GM19023 (cell line): ENCODE data around the gene EHD4.

Experiments used
- ATAC-seq: cut with Tn5 transposase; IDR thresholded peaks from one replicate; pipeline ENCODE4 v1.9.1; 2021; ENCODE audit warnings: mild to moderate bottlenecking, moderate library complexity; ENCODE audit not compliant: unreplicated experiment

Gene EHD4

DNA sequence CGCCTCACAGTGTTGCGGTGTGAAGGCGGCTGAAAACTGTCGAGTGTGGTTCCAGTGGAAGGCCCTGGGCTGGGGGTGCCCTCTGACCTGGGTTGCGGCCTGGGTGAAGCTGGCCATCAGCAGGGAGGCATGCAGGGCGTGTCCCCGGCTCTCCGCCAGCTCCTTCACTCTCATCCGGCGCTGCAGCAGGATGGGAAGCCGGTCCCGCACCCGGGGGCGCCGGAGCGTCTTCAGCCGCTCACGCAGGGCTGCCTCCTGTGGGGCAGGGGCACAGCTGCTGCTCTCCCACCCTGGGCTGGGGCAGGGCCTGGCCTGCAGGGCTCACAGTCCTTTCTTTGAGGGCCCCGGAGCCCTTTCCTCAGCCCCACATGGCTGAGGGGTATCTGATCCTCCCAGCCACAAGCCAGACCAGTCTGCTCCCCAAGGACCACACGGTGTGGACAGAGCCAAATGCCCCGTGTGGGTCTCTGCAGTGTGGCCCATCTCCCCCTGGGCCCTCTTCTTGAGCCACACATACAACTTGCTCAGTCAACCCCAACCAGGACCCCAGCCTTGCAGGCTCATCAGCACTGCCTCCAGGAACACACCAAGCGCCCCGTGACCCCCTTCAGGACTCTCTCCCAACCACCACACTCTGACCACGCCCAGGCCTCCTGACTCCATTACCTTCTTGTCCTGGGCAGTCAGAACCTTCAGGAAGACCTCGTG is 105.3 kb downstream of the EHD4 start:
- ATAC-seq = no peak

DNA sequence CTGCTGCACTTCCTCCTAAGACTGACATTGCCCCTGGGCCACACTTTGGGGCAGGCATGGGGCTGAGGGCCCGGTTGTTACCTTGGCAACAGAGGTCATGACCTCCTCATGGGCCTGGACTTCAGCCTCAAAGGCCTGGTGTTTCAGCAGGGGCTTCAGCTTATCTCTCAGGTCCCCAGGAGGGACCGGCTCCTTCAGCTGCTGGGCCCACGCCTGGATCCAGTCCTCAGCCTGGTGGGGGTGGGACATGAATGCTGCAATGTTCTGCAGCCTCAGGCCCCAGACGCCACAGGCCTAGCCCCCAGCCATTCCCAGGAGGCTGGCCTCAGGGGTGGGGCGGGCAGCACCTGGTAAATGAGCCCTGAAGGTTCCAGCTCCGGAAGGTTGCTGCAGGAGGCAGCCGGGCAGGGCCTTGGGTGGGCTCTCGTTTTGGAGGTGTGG is 106.1 kb downstream of the EHD4 start:
- no peak for ATAC-seq

DNA sequence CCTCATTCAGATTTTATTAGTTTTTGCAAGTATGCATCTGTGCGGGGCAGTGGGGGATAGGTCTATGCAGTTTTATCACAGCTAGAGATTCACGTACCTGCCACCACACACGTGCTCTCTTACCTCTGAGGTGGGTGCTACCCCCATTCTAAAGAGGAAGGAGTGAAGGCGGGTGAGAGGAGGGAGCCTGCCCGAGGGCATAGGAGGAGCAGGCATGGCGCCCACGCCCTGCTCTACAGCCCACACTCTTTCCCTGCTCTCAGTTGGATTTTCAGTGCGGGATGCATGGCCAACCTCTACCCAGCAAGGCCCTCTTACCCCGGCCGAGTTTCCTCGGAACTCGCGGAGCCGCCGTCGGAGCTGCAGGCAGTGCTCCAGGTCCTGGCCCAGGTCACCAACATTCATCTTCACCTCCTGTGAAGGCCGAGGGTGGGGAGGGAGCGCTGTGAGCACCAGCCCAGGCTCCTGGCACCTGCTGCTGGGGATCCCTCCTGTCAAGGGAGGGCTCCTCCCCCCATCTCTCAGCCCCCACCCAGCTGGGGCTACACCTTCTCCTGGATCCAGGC is 106.8 kb downstream of the EHD4 start:
- ATAC-seq = no peak

DNA sequence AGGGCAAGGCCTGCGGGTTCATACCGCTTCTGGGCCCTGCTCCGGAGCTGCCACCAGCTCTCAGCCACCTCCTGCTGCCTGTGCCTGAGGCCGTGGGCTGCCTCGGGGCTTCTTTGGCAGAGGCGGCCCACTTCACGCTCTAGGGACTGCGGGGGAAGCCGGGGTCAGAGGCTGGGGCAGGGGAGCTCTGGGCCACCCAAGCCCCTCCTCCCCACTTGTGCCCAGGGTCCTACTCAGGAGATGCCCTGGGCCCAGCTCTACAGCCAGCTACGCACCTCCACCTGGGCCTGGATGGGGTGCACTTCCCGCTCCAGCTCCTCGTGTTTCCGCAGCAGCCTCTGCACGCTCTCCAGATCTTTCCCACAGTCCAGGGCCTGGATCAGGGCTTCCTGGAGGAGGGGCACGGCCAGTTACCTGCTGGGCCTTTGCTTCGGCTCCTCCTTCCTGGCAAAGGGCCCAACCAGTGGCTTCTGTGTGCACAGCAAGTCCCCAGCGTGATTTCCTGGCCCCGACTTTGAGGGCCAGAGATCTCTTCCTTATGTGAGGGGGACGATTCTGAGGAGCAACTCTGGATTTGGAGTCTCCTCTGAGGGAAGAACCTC is 109.7 kb downstream of the EHD4 start:
- no peak for ATAC-seq

DNA sequence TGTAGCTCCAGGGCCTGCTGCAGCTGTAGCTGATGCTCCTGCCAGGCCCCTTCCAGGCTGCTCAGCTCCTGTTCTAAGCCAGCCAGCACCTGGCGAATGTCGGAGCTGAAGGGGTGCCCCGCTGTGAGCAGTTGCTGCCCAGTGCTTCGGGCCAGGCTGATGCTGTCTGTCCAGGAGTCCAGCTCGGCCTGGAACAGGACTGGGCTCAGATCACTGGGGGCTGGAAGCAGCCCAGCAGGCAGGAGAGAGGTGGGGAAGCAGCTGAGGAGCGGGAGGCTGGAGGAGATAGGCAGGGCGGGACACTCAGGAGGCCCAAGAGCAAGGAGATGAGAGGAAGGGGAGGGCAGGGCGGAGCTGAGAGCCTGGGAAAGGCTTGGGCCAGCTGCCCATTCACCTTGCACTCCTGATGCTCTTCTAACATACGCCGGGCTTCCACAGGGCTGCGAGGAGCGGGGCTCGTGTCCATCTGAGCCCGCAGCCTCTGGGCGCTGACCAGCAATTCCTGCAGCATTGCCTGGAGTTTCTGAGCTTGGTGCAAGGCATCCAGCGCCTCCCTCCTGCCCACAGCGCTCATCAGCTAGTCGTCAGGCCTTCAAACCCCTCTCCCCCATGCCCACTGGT is 110.5 kb downstream of the EHD4 start:
- ATAC-seq = no peak

DNA sequence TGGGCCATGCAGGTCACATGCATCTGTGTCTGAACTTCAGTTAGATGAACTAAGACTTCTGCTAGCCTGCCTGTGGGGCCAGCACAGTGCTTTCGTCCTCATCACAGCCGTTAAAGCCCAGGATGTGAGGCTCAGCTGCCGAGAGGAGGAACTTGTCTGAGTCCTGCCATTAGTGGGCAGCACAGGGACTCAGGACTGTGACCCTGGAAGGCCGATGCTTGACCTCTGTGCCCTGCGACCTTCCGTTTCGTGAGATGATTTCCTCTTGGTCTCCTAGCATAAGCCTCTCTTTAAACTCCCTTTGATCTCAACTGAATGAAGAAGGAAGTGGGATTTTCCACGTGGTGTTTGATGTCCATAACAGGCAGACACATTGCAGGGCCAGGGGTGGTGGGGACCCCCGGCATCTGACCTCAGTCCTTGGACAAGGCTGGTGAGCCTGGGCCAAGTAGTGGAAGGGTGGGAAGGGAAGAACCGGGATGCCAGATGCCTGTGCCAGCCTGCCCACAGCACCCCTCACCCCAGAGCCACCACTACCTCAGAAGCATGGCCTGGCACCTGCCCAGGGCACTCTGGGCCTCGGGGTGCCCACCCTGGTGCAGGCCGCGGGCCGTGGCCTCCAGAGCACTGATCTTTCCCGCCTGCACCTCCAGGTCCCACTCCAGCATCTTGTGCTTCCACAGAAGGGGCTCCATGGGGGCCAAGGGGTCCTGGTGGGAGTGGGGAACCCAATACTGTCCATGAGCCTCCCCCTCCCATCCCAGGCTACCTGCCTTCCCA is 112.1 kb downstream of the EHD4 start:
- no peak for ATAC-seq

DNA sequence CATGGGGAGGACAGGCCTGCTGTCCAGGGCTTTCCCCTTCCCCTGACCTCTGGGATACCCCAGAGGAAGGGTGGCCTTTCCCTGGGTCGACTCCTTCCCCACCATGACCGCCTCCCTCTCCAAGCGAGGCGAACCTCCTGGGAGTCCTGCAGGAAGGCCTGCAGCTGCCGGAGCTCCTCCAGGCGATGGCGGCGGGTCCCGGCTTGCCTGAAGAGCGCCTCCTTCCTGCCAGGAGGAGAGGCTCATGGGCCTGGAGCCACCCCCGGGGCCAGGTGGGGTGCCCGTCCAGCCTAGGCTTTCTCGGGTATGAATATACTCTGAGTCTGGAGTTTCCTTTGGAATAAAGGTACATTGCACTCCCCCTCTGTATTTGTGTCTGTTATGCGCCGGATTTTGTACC is 113.6 kb downstream of the EHD4 start:
- ATAC-seq = no peak

DNA sequence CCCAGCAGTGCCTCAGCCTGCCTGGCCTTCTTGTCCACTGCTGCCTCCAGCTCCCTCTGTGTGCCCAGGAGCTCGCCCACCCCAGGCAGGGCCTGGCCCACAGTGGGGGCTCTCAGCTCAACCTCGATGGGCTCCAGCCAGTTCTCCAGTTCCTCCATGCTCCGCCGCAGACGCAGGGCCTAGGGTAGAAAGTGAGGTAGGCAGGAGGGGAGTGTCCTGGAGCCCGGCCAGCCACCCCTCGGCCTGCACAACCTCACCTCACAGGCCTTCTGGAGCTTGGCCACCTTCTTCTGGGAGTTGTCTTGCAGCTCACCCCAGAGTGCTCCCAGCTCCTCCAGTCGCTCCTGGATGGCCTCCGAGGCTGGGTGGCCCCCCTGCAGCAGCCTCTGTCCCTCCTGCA is 115.0 kb downstream of the EHD4 start:
- ATAC-seq = no peak

DNA sequence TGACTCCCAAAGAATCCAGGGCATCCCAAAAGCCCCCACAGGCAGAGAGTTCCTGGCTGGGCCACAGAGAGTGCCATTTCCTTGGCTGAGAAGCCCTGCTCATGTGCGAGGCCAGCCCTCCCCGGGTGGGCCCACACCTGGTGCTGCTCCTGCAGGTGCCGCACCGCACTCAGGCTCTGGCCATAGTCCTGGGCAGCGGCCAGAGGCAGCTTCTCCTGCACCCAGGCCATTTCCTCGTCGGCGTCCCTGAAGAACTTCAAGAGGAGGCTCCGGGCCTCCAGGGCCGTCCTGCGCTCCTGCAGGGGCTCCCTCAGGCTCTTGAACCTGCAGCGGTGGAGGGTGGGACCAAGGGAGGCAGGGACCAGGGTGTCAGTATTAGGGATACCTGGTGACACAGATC is 115.6 kb downstream of the EHD4 start:
- ATAC-seq = no peak

DNA sequence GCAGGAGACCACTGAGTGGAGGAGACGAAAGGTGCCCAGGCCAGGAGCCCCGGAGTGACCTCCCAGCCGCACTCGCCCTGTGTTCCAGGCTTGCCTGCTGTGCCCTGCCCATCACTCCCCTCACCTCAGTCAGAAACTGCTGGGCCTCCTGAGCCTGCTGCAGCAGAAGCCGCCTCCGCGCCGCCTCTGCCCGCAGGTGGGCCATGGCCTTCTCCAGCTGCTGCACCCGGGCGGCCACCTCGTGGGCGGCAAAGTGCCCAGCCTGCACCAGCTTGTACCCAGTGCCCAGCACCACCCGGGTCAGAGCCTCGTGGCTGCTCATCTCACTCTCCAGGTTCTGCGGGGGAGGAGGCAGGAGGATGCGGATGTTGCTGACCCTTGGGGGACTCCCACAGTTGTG is 116.1 kb downstream of the EHD4 start:
- no peak for ATAC-seq

DNA sequence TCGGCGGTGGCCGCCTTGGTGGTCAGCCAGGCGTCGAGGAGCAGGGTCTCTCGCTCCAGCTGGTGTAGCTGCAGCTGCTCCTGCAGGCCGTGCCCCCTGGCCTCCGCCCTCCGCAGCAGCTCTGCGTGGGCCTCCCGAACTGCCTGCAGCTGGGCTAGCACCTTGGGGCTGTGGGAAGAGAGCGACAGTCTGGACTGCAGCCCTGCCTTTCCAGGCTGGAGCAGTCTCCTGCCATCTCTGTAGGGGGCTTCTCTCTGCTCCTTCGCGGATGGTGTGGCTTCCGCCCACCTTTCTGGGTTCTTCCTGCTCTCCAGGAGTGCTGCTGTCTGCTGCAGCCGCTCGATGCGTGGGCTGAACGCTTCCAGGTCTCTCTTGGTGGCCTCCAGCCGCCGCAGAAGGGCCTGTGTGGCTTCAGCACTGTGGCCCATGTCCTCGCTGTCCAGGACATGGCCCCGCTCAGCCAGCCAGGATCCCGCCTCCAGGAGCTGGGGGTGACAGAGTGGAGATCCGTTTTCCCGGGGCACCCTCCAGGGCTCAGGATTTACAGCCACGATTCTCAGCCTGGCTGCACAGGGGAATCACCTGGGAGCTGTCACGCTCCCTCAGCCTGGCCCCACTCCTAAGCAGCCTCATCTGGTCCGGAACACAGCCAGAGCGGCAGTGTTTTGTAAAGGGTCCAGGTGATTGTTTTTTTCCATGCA is 116.9 kb downstream of the EHD4 start:
- ATAC-seq = no peak

DNA sequence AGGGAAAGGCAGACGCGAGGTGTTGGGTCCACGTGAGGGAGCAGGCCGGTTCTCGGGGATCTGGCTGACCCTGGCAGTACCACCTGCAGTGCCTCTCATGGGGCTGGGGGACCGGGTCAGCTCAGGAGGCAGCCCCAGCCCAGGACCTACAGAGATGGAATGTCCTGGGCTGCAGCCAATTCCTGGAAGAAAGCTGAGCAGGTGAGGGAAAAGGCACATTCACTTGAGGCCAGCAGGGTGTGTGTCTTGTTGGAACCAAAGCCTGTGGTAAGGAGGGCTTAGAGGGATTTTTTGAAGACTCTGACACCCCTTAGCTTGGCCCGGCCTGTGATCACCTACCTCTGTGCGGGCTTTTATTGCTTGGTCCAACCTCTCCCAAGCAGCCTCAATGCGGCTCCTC is 117.9 kb downstream of the EHD4 start:
- no peak for ATAC-seq

DNA sequence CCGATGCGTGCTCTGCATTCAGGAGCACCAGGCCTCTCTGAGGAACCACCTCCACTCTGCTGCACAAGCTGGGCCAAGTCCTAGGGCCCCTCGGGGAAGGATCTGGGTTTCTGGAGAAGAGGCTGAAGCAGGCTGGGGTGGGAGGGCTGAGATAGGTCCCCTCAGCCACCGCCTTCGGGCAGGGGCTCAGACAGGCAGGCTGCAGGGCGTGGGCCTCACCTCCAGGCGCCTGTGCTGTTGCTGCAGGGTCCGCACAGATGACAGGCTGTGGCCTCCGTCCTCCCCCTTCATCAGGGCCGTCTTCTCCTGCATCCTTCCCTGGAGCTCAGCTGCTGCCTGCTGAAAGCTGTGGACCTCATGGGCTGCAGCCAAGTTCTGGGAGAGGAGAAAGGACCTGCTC is 118.5 kb downstream of the EHD4 start:
- no peak for ATAC-seq

DNA sequence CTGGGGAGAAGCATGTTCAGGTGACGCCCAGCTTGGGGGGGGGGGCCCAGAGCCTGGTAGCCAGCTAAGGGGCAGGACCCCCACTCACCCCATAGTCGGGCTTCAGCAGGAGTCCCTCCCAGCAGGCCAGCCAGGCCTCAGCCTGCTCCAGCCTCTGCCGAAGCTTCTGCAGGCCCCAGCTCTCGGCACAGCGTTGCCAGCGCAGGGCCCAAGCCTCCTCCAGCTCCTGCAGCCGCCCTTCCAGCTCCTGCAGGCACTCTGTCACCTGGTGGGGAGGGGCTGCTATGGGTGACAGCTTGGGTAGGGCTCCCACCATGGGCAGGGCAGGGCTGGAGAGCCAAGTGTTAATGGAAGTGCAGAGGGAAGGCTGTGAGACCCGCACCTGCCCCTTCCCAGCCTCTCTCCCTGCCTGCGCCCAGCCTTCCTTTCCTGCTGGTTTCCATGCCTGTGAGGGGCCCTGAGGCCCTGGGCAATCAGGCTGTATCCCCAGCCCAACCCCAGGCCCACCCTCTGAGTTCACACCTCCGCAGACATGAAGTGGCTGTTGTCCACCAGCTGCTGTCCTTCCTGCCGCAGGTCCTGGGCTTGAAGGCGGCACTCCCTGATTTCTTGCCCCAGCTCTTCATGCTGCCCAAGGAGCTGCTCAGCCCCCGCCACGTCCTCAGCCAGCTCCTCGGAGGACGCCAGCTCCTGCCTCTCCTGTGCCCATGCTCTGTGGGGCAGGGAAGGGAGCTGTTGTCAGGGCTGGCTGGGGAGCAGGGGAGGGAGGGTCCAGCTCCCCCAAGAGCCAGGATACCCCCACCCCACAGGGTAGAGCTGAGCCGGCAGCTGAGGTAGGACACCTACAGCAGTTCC is 119.4 kb downstream of the EHD4 start:
- no peak for ATAC-seq

DNA sequence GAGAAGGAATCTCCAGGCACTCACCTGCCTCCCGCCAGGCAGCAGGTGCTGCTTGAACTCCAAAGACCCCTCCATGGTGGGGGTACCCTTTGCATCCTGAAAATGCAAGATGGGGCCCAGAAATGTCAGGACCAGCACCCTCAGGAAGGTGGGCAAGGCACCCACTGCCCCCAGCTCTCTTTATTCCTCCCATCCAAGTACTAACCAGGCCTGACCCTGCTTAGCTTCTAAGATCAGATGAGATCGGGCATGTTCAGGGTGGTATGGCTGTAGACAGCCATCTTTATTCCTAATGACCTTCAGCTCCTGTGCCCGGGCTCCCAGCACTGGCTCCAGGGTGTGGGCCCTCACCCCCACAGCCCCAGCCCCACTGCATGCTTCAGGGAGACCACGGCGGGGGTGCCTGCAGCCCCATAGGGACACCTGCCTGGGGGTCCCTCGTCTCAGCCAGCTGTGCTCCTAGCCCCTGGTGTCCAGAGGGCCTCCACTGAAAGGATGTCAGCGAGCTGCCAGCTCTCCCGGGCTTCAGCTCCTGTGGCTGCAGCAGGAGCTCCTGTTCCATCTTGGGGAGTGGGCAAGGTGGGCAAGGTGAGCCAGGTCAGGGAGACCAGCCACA is 120.5 kb downstream of the EHD4 start:
- no peak for ATAC-seq

DNA sequence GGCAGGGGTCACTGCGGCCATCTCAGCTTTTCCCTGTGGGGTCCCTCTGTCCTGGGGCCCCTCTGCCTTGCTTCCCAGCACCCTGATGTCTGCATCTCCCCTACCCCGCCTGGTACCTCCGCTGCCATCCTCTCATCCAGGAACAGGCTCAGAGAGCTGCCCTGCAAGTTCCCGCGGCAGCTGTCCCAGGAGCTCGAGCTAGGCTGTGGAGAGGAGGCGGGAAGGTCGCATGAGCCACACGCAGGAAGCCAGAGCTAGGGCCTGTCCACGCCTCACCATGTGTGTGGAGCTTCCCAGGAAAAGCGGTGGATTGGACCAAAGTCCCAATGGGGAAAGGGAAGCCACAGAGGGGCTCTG is 121.2 kb downstream of the EHD4 start:
- no peak for ATAC-seq

DNA sequence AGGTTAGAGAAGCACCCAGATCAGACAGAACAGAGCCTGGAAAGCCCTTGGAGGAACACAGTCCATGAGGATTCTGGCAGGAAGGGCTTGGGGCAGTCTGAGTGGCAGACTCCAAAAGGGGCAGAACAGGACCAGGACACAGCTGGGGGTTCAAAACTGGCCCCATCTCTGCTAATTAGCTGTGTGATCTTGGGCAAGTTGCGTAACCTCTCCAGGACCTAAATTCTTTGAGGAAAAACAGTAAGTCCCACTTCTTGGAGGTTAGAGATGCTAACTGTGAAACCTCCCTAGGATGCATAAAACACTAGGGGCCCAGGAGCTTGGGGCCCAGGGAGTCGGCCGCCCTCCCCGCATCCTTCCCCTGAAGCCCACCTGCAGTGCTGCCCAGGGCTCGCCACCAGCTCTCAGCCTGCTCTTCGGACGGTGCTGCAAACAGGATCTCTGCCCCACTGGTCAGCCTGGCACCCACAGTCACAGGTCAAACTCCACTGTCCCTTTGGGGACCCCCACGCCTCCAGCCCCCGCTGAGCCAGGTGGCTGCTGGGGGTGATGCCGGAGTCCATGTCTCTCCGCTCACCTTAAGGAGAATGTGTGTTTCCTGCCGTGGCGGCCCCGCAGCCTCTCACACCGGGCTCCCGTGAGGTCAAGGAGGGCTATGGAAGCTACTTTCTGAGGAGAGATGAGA is 121.7 kb downstream of the EHD4 start:
- ATAC-seq = no peak

DNA sequence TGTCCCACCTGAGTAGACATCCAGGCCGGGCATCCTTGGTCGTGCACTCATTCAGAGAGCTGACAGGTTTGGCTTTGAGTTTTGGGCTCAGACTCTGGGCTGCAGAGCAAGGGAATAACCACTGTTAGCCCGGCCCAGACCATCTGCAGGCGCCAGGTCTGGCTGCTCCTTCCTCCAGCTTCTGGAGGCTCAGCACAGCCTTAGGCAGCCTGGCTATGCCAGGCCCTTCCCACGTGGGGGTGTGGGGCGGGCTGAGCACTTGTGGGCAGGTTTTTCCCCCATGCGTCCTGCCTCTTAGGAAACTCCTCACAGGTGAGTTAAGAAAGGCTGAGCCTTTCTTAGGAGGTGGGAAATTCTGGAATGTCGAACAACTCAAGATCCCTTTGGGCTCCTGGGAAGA is 122.5 kb downstream of the EHD4 start:
- ATAC-seq = no peak

DNA sequence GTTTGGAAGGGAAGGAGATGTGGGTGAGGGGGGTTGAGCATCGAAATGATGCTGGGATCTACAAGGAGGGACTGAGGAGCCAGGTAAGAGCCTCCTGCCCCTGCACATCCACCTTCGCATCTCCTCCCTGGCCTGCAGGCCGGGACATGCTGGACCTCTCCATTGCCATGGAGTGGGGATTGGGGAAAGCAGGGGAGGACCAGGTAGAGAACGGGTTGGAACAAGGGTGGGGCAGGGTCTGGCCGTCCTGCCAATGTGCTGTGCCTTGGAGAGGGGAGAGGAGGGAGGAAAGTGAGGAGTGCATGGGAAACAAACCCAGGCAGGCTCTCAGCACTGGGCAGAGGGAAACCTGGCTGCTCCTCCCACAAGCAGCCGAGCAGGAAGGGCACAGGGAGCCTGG is 123.2 kb downstream of the EHD4 start:
- no peak for ATAC-seq
